Testis (tissue), 2 donors: ENCODE measurements around the gene PDE6H.

Source experiments
- CTCF ChIP-seq, 3 experiments: fragments of 450-650 bp in 2 of 3; fragments of 200-600 bp in 1 of 3; sonication (generic) in 1 of 3; IDR thresholded peaks; one replicate each; pipeline ENCODE4 v1.5.1; 2016 to 2019; ENCODE audit warnings: antibody characterized with exemption in 3 of 3, mild to moderate bottlenecking in 2 of 3, moderate library complexity in 1 of 3
- POLR2A ChIP-seq: fragments of 450-650 bp; IDR thresholded peaks from one replicate; pipeline ENCODE4 v1.6.1; 2017; ENCODE audit warnings: antibody characterized with exemption, mild to moderate bottlenecking, moderate library complexity

- TF ChIP-seq POLR2A (no peak), CTCF (IDR thresholded peaks at IDR 0.05) (no peak)
These were observed 48.3 kb upstream of the PDE6H start for GRCh38 chr12:14924541-14924940.
